Stimulated activated CD4-positive, alpha-beta T cell treated with anti-CD3 and anti-CD28 coated beads, Interleukin-15, amount 100 ng/mL, for 1 hour (primary cell): Measurements from ENCODE around the gene CLSTN2.

Experiments
- DNase-seq, 2 donors: peaks; one replicate each; pipeline ENCODE4 v3.0.0-alpha.2; 2020; ENCODE audit warnings: low read depth in 1 of 2, low spot score in 1 of 2

The CLSTN2 gene

GRCh38 chr3:139941580-139941979, 6.6 kb downstream of the CLSTN2 start:
- no peak for DNase-seq

- DNase-seq: no peak
Measured at GRCh38 chr3:139944256-139944910, 9.4 kb downstream of the CLSTN2 start.

GRCh38 chr3:139945386-139945785, 10.4 kb downstream of the CLSTN2 start:
- DNase-seq: no peak

- no peak for DNase-seq
Measured at GRCh38 chr3:139945942-139946341, 11.0 kb downstream of the CLSTN2 start.

DNA sequence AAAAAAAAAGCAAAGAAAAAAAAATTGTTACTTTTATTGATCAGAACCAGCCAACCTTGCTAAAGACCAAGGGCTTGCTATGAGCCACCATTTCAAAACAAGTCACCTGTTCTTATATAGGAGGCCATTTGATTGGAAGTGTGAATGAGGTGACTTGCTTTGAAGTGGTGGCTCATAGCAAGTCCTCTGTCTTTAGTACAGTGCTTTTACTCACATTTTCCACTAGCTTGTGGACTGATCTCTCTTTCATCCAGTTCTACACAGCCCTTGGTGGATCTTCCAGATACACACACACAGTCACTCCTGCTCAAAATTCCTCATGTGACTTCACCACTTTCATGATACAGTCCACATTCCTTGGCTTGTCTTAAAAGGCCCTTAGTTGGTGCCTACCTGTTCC, 13.5 kb downstream of the CLSTN2 start:
- DNase-seq: no peak

DNA sequence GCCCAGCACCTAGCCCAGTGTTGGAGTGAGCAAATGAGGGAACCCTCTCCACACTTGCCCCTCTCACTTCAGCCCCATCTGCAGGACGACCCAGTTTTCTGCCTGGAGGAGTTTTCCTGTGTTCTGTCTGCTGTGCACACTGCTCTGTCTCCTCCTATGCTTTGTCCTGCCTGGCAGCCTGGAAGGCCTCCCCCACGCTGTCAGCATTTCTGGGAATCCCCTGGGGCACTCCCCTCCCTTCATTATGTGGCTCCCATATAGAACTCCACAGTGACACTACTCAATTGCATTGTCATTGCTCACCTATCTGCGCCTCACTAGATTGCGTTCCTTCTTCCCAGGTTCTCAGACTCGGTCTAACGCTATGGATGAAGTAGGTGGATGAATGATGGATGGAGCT, 13.9 kb downstream of the CLSTN2 start:
- DNase-seq: no peak

- DNase-seq: no peak
Measured at GRCh38 chr3:139953131-139953910, 18.3 kb downstream of the CLSTN2 start.

DNA sequence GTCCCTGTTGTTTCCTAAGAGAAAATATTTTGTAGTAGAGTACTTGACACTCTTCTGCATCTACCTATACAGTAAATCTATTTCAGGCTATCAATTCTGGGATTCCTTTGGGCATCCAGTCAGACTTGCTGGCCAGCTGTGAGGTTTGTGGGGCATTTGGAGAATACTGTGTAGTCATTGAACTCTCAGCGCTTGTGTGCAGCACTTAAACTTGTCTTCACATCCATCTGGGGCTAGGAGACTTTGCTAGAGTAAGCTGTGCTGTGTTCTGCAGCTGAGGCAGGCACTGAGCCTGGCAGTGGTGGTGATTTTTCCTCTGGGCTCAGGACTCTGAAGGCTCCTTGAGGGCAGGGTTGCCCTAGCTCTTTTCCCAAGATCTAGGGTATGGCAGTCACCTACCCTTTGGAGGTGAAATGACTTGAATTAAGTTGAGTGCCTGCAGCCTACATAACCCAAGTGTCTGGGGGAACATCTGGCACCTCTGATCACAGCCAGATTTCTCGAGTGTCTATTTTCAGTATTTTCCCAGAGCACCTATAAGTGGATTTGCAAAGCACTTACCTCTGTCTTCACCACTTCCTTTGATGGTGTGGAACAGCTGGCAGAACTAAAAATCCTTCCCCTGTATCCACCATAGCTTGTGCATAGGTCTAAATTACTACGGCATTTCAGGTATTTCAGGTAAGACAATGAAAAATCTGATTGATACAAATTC, 19.3 kb downstream of the CLSTN2 start:
- no peak for DNase-seq

DNA sequence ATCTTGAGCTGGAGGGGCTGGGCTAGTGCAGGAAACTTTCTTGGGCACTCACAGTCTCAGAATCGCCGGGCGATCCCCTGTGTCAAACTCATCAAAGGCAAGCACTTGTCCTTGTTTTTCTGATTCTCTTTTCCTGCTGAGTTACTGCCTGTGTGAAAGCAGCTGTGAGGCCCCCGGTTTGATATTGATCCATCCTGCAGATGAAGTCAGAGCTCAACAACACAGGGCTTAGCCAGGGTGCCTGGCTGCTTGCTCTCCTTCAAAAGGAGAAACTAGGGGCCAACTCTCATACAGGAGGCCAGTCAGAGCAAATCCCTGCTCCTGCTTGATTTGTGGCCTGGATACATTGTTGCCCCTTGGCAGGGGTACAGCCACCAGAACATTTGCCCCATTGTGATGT, 22.9 kb downstream of the CLSTN2 start:
- DNase-seq: no peak

DNA sequence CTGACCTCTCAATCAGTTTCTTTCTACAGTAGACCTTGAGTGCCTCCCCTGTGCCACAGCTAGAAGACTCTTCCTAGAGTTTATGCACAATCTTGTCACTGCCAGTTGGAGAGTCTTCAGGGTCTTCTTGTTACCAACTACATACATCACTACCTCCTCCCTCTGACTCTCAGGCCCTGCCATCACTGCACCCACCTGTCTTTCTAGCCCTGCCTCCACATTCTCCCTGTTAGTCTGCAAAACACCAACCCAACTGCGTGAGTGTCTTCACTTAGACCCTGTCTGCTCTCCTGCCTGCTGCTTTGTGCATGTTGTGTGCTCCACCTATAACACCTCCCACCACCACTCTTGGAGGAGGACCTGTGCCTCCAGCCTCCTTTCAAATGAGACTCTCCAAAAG, 34.4 kb downstream of the CLSTN2 start:
- no peak for DNase-seq

DNA sequence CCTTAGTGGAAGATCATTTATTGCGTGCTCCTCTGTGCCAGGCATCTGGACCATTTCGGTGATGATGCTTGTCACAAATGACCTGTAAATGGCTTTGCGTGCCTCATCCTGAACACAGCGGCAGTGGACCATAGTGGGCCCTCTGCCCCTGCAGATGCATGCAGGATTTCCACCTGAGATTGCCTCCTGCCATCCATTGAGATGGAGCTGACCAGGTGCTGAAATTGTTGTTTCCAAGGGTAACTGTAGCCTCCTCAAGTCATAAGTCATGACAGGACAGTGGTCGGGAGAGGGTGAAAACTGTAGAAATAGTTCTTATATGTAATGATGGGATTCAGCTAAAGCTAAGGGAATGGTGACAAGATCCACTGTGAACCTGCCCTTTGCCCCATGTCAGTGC, 35.5 kb downstream of the CLSTN2 start:
- no peak for DNase-seq

- DNase-seq: no peak
Measured at GRCh38 chr3:139974809-139975425, 39.9 kb downstream of the CLSTN2 start.

DNA sequence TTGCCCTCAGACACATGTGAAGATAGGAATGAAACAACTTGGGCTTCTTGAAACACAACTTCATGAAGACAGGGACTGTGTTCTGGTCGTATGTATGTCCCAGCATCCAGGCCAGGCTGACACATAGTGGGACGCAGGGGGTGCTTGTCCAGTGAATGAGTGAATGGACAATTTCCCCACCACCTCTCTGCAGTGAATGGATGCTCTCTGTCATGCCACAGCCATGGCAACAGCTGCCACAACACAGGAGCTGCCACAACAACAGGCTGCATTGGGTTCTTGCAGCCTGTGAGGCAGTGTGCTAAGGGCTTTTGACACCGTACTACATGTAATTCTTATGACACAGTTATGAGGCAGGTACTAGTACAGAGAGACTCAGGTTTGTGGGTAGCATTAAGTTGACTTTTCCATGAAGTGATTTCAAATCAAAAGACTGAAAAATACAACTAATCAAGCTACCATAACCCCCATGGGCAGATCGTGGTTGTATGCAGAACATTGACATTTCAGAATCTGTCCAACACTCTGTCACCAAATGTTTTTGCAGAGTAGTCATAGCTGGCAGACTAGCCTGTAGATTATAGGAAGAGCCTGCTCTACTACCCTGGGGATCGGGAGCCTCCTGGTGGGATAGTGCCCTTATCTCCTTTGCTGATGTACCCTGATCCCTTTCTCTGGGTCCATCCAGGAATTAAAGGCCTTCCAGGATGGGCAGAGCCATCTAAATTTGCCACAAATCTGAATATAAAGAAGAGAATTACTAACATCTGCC, 40.8 kb downstream of the CLSTN2 start:
- DNase-seq: no peak

DNA sequence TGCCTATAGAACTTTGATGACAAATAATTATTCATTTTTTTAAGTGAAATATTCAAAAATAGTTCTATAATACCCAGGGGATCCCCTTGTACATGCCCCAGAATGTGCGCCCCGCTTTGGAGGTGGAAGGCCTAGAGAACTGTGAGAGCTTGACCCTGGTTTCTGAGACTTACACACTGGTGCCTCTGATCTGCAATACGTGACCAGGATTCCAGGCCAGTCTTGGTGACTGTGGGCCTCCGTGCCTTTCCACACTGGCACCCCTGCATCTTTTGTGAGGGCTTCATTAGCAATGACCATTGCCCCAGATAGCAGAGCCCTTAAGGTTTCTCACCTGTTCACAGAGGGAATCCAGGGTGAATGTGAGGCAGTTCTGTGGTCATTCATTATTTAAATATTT, 44.0 kb downstream of the CLSTN2 start:
- DNase-seq: no peak

GRCh38 chr3:139979991-139980390, 45.0 kb downstream of the CLSTN2 start:
- DNase-seq: no peak

DNA sequence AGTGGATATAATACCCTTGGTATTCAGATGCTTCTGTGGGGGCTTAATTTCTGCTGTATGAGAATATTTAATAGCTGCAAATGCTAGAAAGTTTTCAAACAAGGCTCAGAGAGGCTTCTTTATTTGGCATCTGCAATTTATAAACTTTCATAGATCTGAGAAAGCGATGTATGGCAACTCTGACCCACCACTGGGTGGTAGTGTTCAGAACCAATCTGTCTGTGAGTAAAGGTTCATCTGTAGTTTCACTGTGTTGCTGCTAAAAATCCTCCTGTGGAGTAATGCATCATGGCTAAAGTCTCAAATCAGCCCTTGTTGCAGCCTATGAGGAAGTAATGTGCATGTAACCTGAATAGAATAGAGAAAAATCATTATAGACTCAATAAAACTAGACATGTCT, 47.4 kb downstream of the CLSTN2 start:
- no peak for DNase-seq

DNA sequence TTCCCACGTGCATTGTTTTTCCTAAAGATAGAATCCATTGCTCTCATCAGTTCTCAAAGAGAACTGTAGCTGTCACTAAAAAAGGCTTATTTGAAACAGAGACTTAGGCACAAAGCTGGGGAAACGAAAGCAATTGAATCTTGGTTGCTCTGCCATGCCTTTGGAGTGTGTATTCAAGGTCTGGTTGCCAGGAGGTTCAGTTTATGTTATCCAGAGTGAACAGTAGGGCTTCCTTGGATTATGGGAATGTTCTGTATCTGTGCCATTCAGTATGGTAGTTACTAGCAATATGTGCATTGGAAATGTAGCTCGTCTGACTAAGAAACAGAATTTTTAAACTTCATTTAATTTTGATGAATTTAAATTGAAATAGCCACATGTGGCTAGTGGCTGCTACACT, 50.6 kb downstream of the CLSTN2 start:
- no peak for DNase-seq

GRCh38 chr3:139987908-139988307, 52.9 kb downstream of the CLSTN2 start:
- no peak for DNase-seq

DNA sequence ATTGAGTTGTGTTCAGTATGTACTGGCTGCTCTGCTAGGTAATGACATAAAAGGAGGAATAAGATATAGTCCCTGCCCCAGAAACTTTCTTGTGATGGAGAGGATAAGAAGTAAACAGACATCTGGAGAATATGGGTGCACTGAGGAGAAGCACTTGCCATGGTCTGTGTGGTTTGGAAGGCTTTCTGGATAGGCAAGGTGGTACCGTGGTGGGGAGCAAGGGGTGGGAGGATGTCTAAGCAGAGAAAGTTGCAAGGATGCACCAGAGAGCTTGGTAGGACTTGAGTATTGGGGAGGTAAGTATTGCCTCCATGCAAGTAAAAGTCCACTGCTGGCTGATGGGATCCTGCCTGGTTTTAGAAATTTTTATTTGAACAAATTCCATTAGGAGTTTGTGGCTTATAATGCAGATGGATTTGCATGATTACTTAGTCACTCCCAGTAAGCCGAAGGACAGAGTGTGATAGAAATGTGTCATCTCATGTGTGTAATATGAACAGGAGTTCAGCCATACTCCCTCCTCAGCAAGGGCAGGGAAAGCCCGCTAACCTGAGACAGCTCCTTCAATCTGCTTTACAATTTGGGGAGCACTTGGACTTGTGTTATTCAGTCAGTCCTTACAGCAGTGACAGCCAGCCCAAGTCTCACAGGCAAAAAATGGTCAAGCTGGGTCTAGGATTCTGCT, 53.6 kb downstream of the CLSTN2 start:
- no peak for DNase-seq

DNA sequence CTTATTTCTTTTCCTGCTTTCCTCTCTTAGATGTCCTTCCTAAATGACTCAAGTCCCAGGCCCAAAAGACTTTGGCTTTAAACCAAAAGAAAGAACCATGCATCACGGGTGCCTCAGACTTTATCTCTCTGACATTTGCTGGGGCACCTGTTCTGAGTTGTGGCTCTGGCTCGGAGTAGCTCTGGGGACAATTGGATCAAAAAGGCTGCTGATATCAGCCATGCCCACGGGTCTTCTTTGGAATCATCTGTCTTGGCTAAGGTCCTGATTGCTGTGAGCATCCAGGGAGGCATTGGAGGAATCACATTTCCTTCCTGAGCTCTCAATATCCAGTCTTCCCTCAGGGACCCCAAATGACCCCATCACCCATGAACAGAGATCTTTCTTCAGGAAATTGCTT, 59.9 kb downstream of the CLSTN2 start:
- DNase-seq: no peak

- no peak for DNase-seq
Measured at GRCh38 chr3:140004271-140004670, 69.3 kb downstream of the CLSTN2 start.
